CD4-positive, alpha-beta T cell treated with Interleukin-15 for 4 hours (primary cell): ENCODE data around the gene OR11H6.
"Not testable (repeated sequence)": the region's sequence is repeated elsewhere in the genome, so short reads cannot be mapped to it uniquely, and the experiment has no call there.

Experiments used
- DNase-seq: peaks from one replicate; pipeline ENCODE4 v3.0.0-alpha.2; 2020; ENCODE audit warnings: low spot score

OR11H6 gene, protein sequence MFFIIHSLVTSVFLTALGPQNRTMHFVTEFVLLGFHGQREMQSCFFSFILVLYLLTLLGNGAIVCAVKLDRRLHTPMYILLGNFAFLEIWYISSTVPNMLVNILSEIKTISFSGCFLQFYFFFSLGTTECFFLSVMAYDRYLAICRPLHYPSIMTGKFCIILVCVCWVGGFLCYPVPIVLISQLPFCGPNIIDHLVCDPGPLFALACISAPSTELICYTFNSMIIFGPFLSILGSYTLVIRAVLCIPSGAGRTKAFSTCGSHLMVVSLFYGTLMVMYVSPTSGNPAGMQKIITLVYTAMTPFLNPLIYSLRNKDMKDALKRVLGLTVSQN

DNA sequence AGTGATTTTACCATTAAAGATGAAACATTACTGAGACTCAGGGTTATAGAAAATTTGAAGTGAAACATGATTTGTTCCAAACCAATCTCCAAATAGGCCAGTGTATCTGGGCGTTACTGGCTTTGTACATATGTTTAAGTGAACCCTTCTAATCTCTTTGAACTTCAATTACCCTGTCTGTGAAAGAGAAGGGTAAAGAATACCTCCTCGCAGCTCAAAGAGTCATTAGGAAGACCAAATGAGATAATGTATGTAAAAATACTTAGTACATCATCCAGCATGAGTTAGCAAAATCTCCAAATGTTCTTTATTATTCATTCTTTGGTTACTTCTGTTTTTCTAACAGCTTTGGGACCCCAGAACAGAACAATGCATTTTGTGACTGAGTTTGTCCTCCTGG, at the start of gene OR11H6:
OR11H6 (plus strand) TSS at position 301 of the 400 bp plus-strand sequence; CDS start at position 301, 0 bp downstream.
- DNase-seq: no peak

DNA sequence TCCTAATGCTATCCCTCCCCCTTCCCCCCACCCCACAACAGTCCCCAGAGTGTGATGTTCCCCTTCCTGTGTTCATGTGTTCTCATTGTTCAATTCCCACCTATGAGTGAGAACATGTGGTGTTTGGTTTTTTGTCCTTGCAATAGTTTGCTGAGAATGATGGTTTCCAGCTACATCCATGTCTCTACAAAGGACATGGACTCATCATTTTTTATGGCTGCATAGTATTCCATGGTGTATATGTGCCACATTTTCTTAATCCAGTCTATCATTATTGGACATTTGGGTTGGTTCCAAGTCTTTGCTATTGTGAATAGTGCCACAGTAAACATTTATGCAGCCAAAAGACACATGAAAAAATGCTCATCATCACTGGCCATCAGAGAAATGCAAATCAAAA, 49.3 kb upstream of the OR11H6 start:
- not testable (repeated sequence) for DNase-seq

DNA sequence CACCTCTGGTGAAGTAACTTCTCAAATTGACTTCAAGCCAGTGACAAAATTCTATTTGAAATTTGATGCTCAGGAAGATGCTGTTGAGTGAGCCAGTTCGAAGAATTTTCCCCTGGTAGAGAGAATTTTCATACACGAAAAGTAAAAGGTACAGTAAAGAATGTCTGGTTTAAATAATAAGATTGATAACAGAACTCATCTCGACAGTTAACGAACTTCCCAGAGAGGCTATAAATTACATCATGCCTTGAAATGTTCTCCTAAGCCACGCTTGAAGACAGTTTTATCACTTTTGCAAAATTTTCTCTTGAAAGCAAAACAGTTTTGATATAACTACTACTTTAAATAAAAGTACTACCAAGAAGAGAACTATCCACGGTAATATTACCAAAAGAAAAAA, 47.2 kb upstream of the OR11H6 start:
- DNase-seq: no peak

DNA sequence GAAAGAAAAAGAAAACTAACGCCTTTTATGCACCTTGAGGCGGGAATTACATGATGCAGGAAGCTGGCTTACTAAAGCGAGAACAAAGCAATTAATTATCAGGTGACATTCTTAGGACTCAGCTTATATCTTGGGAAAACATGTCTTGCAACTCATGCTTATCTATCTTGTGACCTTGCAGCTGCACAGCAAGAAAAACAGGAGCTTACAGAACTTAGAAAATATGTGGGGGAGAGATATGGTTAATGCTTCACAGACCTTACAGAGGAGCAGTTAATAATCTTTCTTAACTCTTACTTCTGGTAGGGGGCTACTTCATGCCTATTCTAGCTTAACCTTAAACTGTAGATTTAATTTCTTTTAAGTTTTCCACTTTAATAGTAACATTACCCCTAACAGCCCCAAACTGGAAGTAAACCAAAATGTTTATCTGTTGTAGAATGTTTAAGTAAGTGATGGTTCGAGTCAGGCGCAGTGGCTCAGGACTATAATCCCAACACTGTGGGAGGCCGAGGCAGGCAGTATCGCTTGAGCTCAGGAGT, 46.0 kb upstream of the OR11H6 start:
- DNase-seq: no peak

DNA sequence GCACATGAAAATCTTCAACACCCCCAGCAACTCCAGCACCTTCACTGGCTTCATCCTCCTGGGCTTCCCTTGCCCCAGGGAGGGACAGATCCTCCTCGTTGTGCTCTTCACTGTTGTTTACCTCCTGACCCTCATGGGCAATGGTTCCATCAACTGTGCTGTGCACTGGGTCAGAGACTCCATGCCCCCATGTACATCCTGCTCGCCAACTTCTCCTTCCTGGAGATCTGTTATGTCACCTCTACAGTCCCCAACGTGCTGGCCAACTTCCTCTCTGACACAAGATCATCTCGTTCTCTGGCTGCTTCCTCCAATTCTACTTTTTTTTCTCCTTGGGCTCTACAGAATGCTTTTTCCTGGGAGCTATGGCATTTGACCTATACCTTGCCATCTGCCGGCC, 44.3 kb upstream of the OR11H6 start:
- DNase-seq: no peak

DNA sequence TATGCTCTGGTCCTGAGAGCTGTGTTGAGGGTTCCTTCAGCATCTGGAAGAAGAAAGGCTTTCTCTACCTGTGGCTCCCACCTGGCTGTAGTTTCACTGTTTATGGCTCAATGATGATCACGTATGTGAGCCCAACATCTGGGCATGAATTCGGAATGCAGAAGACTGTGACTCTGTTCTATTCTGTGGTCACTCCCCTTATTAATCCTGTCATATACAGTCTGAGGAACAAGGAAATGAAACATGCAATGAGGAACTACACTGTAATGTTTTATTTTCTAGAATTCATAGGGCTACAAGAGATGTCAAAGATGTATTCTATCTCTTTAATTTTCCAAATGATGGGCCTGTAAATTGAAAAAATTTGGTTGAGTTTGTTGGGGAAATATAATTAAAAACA, 43.6 kb upstream of the OR11H6 start:
- no peak for DNase-seq

DNA sequence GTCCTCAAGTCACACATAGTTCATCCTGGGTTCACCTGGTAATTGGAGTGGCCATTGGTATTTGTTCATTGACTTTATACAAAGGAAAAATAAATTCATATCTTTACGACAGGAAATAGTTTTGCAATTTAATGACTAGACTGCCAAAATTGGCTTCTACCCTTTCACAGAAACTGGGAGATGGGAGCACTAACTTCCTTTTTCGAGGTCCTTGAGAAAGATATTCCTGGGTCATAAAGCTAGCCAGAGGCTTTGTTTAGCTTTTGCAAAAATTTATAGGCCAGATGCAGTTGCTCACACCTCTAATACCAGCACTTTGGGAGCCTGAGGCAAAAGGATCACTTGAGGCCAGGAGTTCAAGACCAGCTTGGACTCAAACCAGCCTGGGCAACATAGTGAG, 43.0 kb upstream of the OR11H6 start:
- DNase-seq: no peak

DNA sequence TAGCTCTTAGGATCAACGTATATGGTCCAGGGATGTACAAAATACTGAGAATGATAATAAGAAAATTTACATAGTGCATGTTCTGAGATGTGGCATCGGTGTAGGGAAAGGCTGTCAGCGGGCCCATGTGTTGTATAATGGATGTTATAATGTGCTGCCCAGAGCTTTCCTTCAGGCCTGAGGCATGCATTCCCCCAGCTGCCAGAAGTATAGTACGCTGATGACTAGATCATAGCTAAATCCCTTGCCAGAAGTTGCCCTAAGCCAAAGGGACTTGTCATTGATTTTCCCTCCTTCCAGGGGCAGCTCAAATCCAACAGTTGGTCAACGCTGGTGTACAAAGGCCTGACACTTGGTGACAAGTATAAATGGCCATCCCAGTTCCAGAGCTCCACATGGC, 39.3 kb upstream of the OR11H6 start:
- DNase-seq: no peak

DNA sequence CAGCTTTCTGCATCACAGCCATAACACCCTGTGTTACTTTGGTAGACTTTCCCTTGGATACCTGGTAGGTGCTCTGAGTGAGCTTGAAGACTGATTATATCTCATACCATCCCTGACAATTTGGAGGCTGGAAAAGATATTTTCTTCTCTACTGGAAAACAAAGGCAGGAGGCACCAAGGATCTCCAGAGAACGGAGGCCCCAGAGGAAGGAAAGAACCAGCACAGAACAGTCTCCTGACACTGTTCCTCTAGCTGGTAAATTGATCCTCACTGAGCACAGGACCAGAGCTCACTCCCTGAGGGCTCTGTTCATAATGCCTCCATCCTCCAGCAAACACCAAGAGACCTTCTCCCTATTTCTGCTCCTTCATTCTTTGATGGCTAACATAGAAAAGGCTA, 32.9 kb upstream of the OR11H6 start, which contains the start of gene OR11G2:
OR11G2 (plus strand) TSS at position 301 of the 400 bp plus-strand sequence. CDS start 6,542 bp downstream, outside the sequence.
- no peak for DNase-seq

DNA sequence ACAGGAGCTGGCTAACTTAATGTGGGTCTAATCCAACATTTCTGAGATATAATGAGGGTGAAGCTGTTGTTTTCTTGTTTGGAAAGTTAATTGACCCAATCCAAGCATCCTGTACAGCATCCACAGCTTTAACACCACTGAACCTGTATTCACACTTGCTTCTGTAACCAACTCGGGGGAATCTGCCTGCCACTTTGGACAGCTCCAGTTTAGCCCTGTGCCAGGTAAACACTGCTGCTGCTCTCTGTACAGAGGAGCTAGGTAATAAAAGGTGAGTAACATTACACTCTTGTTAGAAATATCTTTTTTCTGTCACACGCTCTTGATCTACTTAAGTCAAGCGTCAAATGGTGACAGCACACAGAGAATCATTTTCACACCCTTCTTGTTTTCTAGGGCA, 32.1 kb upstream of the OR11H6 start:
- DNase-seq: no peak

DNA sequence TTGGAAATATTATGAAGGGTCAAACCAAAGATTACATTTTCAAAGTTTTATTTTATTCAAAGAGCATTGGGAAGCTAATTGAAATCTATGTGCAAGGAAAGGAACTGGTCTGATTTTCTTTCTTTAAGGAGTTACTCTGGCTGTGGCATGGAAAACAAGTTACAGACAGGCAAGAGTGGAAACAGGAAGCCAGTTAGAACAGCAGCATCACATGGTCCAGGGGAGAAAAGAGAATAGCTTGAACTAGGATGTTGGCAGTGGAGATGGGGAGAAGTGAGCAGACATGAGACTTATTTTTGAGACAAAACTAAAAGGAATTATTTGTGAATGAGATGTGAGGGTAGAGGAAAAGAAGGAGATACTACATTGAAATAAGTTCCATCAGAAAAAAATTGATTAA, 29.4 kb upstream of the OR11H6 start:
- no peak for DNase-seq

DNA sequence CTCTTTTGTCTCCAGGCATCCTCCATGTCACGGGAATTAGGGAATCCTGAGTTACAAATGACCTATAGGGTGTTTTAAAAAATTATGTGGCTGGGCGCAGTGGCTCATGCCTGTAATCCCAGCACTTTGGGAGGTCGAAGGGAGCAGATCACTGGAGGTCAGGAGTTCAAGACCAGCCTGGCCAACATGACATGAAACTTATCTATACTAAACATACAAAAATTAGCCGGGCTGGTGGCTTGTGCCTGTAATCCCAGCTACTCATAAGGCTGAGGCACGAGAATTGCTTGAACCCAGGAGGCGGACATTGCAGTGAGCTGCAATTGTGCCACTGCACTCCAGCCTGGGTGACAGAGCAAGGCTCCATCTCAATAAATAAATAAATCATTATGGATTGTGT, 28.3 kb upstream of the OR11H6 start:
- DNase-seq: not testable (repeated sequence)

DNA sequence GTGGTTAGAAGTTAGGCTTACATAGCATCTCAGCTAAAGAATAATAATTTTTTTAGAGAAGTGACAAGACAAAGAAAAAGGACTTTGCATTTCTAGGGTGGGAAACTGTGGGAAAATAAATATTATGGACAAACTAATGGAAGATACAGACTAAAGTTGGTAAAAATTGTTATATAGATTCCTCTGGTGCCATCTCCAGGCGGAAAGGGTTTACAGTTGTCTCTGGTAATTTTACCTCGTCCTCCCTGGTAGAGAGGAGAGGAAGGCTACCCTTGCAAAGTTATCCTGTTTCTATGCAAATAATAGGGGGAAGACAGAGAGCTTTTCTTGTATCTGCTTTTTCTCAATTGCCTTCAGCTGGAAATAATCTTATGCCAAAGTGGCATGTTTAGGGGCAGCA, 27.6 kb upstream of the OR11H6 start:
- no peak for DNase-seq

DNA sequence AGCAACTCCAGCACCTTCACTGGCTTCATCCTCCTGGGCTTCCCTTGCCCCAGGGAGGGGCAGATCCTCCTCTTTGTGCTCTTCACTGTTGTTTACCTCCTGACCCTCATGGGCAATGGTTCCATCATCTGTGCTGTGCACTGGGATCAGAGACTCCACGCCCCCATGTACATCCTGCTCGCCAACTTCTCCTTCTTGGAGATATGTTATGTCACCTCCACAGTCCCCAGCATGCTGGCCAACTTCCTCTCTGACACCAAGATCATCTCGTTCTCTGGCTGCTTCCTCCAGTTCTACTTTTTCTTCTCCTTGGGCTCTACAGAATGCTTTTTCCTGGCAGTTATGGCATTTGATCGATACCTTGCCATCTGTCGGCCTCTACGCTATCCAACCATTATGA, 26.1 kb upstream of the OR11H6 start:
- no peak for DNase-seq

DNA sequence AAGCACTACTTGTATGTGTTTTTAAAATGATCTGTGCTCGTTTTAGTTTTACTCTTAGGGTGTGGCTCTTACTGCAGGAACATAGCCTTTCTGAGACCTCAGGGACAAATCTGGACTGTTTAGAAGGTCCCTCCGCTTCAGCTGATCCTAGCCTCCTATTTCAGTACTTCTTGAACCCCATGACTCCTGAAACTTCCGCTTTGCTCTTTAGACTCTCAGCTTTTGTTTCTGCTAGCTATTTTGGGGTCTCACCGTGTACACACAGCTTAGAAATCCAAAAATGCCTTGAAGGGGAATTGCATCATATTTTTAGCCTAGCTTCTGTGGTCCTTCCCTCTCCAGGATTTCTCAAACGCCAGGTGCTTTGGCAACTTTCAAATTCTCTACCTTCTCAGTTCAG, 24.5 kb upstream of the OR11H6 start:
- no peak for DNase-seq

DNA sequence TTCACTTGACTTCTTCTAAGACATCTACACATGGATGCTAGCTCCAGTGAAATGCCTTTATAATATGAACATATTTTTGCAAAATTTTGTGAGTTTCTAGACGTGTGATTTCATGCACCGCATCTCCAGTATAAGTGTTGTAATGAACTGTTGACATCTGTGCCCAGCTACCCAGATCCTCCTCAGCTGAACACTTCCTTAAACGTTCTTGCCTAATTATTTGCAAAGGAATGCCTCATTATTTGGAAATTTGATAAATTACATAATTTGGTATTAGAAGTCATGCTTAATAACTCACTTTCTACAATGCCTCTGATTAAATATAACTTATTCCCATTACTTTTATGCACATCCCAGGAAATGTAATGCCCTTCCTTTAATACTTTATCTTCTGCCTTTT, 18.8 kb upstream of the OR11H6 start:
- DNase-seq: no peak

DNA sequence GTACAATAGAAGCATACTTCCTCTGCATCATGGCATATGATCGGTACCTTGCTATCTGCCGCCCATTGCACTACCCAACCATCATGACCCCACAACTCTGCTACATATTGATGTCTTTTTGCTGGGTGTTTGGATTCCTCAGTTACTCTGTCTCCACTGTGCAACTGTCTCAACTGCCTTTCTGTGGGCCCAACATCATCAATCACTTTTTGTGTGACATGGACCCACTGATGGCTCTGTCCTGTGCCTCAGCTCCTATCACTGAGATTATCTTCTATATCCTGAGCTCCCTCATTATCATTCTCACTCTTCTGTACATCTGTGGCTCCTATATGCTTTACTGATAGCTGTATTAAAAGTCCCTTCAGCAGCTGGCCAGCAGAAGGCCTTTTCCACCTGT, 13.9 kb upstream of the OR11H6 start:
- no peak for DNase-seq

DNA sequence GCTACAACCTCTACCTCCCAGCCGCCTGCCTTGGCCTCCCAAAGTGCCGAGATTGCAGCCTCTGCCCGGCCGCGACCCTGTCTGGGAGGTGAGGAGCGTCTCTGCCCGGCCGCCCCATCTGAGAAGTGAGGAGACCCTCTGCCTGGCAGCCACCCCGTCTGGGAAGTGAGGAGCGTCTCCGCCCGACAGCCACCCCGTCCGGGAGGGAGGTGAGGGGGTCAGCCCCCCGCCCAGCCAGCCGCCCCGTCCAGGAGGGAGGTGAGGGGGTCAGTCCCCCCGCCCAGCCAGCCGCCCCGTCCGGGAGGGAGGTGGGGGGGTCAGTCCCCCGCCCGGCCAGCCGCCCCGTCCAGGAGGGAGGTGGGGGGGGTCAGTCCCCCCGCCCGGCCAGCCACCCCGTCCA, 11.1 kb upstream of the OR11H6 start:
- not testable (repeated sequence) for DNase-seq

DNA sequence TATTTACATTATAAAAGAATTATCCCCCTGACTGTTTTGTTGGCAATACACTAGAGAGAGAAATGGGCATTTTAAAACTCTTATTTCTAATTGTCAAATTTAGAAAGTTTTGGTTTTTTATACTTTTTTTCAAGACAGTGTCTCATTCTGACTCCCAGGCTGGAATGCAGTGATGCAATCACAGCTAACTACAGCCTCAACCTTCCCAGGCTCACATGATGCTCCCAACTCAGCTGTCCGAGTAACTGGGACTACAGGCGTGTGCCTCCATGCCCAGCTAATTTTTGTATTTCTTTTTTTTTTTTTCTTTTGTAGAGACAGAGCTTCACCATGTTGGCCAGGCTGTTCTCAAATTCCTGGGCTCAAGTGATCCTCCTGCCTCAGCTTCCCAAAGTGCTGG, 8.3 kb upstream of the OR11H6 start:
- no peak for DNase-seq

DNA sequence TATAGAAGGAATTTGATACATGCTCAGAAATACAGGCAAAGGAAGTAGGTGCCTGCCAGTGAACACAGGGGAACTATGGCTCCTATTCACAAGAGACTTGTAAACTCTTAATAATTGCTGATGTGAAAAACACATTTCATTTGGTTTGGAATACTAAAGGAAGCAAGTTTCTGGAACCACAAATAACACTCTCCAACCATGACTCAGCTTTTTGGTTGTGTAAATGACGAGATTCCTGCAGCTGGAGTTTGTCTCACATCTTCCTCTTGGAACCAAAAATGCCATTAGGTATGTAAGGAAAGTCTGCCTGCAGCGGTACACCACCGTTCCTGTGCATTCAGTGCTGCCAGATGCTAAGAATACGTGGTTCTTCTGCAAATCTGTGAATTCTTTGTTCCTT, 4.5 kb upstream of the OR11H6 start:
- no peak for DNase-seq

DNA sequence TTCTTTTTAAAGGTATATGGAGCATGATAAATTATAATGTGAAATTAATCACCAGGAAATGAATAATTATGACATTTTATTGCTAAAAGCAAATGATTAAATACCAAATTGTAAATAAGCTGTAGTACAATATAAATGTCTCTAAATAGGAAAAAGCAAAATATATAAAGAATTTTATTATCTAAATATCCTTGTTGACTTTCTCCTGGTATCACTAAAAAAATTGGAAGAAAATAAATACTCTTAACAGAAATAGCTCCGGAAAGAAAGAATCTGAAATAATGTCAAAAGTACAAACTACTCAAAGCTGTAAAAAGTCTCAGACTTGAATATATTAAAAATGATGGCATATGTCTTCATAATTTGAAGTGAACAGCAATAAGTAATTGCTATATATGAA, 5.2 kb downstream of the OR11H6 start, which contains the start of gene OR11H7:
OR11H7 (plus strand) TSS at position 301 of the 400 bp plus-strand sequence.
- no peak for DNase-seq

DNA sequence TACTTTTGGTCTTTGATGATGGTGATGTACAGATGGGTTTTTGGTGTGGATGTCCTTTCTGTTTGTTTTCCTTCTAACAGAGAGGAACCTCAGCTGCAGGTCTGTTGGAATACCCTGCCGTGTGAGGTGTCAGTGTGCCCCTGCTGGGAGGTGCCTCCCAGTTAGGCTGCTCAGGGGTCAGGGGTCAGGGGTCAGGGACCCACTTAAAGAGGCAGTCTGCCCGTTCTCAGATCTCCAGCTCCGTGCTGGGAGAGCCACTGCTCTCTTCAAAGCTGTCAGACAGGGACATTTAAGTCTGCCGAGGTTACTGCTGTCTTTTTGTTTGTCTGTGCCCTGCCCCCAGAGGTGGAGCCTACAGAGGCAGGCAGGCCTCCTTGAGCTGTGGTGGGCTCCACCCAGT, 11.9 kb downstream of the OR11H6 start:
- not testable (repeated sequence) for DNase-seq

DNA sequence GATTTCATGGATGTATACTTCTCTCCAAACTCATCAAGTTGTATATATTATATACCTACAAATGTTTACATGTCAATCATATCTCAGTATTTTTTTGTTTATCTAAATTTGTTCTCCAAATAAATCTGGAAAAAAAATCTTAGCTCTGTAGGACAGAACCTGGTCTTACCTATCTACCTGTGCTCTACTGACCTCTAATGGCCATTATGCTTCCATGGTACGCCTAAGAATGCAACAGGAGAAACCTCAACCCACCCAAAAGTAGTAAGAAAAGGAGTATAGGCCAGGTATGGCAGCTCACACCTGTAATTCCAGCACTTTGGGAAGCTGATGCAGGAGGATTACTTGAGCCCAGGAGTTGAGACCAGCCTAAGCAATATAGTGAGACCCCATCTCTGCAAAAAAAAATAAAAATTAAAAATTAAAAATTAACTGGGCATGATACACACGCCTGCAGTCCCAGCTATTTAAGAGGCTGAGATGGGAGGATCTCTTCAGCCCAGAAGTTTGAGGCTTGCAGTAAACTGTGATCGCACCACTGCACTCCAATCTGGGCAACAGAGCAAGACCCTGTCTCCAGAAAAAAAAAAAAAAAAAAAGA, 24.2 kb downstream of the OR11H6 start:
- no peak for DNase-seq
